Measurements from ENCODE around the gene EDC3. TPM values are rescaled to one million over a fixed set of nuclear protein-coding genes. Genes with fewer than 3 reads are reported as not detected.
A peak's percentile ranks its signal among the peaks of the same experiment; 100 is the strongest.

EDC3 gene
- total and polyA plus RNA-seq, 9 of the 15 experiments (the other 6 are each of a cell fraction or from before 2014, with no cell fraction given): 11.7 to 63.9 (median 32.8) TPM

GRCh38 chr15:74676801-74677200 is 19.0 kb downstream of the EDC3 start:
- FAIRE-seq (no peak), DNase-seq (ENCODE audit: extremely low read depth in 1 of 4, low spot score in 3 of 4) (no peak), ATAC-seq (no peak)
- WGBS (ENCODE audit: insufficient coverage, low coverage, missing lambda C conversion rate): 64% methylated on average over 4 of the region's 7 CpGs
- Histone ChIP-seq H3K27me3 (ENCODE audit: control insufficient read depth in 2 of 2, insufficient read depth in 2 of 2, low read length in 2 of 2) (no peaks in the 10 kb centered on the region), H3K4me3 (no peak overlapping the region), H3K9me3 (replicated peaks; ENCODE audit: control insufficient read depth, insufficient read depth, low read depth, low read length) (no peaks in the 10 kb centered on the region), H3K9ac (ENCODE audit: insufficient read depth in 1 of 2, low read depth in 2 of 2, low read length in 2 of 2) (no peak overlapping the region), H3K4me2 (ENCODE audit: insufficient read depth, low read length) (no peak overlapping the region), H2AFZ (ENCODE audit: low read depth, low read length) (no peak overlapping the region), H3K79me2 (ENCODE audit: control insufficient read depth, insufficient read depth, low read length) (peaks cover 11% of the 10 kb centered on the region), H3K9me1 (ENCODE audit: control insufficient read depth, insufficient read depth, low read length) (no peaks in the 10 kb centered on the region), H3K27ac (ENCODE audit: extremely low read depth, low read depth, low read length) (no peak overlapping the region), H3K4me1 (replicated peaks in 1 of 2; ENCODE audit: control insufficient read depth in 2 of 2, insufficient read depth in 2 of 2, low read length in 2 of 2) (no peaks in the 10 kb centered on the region), H4K20me1 (replicated peaks; ENCODE audit: control insufficient read depth, insufficient read depth, low read length) (no peaks in the 10 kb centered on the region; the same call in 1 of the 2 replicates), H3K36me3 (ENCODE audit: control insufficient read depth, insufficient read depth, low read length) (peaks cover 20% of the 10 kb centered on the region)
- TF ChIP-seq NFE2 (IDR thresholded peaks at IDR 0.05; ENCODE audit: low read depth) (no peak), ZNF354B (CRISPR knock-in tag; IDR thresholded peaks at IDR 0.05) (no peak), SNRNP70 (optimal IDR thresholded peaks at IDR 0.05; ENCODE audit: low read depth, low read length) (no peak), RBM25 (IDR thresholded peaks at IDR 0.05; ENCODE audit: low read depth, low read length, severe bottlenecking) (peak; percentile 40), ZBTB8A (IDR thresholded peaks at IDR 0.05; ENCODE audit: partially characterized antibody) (no peak)
- intact Hi-C loops (cut with micrococcal nuclease): no loop called here
- in situ Hi-C loops (cut with MboI): no loop called here
- ChIA-PET POLR2A (no interaction called here), CTCF (ENCODE audit: low intra/inter-chr PET ratio) (no interaction called here)
- no TSS peak for BruUV-seq (replicated peaks)

GRCh38 chr15:74674161-74674560 is 21.7 kb downstream of the EDC3 start:
- H3K79me2 ChIP-seq (ENCODE audit: control insufficient read depth, insufficient read depth, low read length): peaks cover 7% of the 10 kb centered on the region
- BruUV-seq (replicated peaks): no TSS peak
- H4K20me1 ChIP-seq (replicated peaks; ENCODE audit: control insufficient read depth, insufficient read depth, low read length): no peaks in the 10 kb centered on the region; the same call in 1 of the 2 replicates
- TF ChIP-seq EP300 (IDR thresholded peaks at IDR 0.05; ENCODE audit: low read length) (no peak), ZNF583 (CRISPR knock-in tag; IDR thresholded peaks at IDR 0.05) (no peak), ZNF134 (CRISPR knock-in tag; conservative IDR thresholded peaks at IDR 0.05) (no peak), SRF (CRISPR knock-in tag; IDR thresholded peaks at IDR 0.05) (no peak), ZNF699 (CRISPR knock-in tag; IDR thresholded peaks at IDR 0.05; ENCODE audit: insufficient replicate concordance) (no peak), PBX2 (CRISPR knock-in tag; IDR thresholded peaks at IDR 0.05; ENCODE audit: low read depth) (no peak), PBX2 (tag; conservative IDR thresholded peaks at IDR 0.05; ENCODE audit: low read depth) (no peak)
- H3K9me1 ChIP-seq (ENCODE audit: control insufficient read depth, insufficient read depth, low read length): no peaks in the 10 kb centered on the region
- no peak overlapping the region for H3K27ac ChIP-seq (ENCODE audit: extremely low read depth, low read depth, low read length)
- ChIA-PET CTCF (ENCODE audit: low intra/inter-chr PET ratio) (no interaction called here), POLR2A (no interaction called here)
- H3K4me2 ChIP-seq (ENCODE audit: insufficient read depth, low read length): no peak overlapping the region
- FAIRE-seq (no peak), DNase-seq (ENCODE audit: extremely low read depth in 1 of 4, low spot score in 3 of 4) (no peak), ATAC-seq (no peak)
- no peaks in the 10 kb centered on the region for H3K4me1 ChIP-seq (replicated peaks in 1 of 2; ENCODE audit: control insufficient read depth in 2 of 2, insufficient read depth in 2 of 2, low read length in 2 of 2)
- no peaks in the 10 kb centered on the region for H3K9me3 ChIP-seq (replicated peaks; ENCODE audit: control insufficient read depth, insufficient read depth, low read depth, low read length)
- intact Hi-C loops (cut with micrococcal nuclease) (no loop called here), in situ Hi-C loops (cut with MboI) (no loop called here)
- no peaks in the 10 kb centered on the region for H3K27me3 ChIP-seq (ENCODE audit: control insufficient read depth in 2 of 2, insufficient read depth in 2 of 2, low read length in 2 of 2)
- no peak overlapping the region for H2AFZ ChIP-seq (ENCODE audit: low read depth, low read length)
- H3K4me3 ChIP-seq: no peak overlapping the region
- H3K36me3 ChIP-seq (ENCODE audit: control insufficient read depth, insufficient read depth, low read length): peaks cover 33% of the 10 kb centered on the region
- 79% methylated on average over 3 of the region's 3 CpGs for WGBS (ENCODE audit: insufficient coverage, low coverage, missing lambda C conversion rate)
- H3K9ac ChIP-seq (ENCODE audit: insufficient read depth in 1 of 2, low read depth in 2 of 2, low read length in 2 of 2): no peak overlapping the region

All from K562 (cell line).